ENCODE results near the gene DTX3.
"Not testable (repeated sequence)": the region's sequence is repeated elsewhere in the genome, so short reads cannot be mapped to it uniquely, and the experiment has no call there.

Gene DTX3

GRCh38 chr12:57604454-57604991 lies at the start of gene DTX3:
Gene DTX3 (plus strand): TSS chr12:57604824. CDS start chr12:57606518, 1,694 bp downstream.
- no peak within 1 kb of the TSS for H3K27ac ChIP-seq
- no peak for TF ChIP-seq CTCF (conservative IDR thresholded peaks at IDR 0.05)
- no peak for TF ChIP-seq ZFX (IDR thresholded peaks at IDR 0.05)

DNA sequence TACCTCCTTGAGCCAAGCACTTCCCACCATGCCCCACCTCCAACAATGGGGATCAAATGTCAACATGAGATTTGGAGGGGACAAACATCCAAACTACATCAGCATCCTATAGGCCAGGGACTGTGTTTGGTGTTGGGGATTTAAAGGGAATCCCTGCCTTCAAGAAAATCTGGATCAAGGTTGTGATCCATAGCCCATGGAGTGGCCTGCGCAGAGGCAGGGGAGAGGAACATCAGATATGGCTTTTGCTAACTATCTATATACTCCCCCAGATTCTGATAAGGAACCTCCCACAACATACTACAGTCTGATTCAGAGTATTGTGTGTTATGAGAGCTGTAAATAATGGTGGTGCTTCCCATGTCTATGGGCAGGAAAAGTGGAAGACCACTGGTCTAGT lies 49.7 kb upstream of the DTX3 start:
- no peak for TF ChIP-seq CTCF (conservative IDR thresholded peaks at IDR 0.05)
- TF ChIP-seq ZFX (IDR thresholded peaks at IDR 0.05): no peak

DNA sequence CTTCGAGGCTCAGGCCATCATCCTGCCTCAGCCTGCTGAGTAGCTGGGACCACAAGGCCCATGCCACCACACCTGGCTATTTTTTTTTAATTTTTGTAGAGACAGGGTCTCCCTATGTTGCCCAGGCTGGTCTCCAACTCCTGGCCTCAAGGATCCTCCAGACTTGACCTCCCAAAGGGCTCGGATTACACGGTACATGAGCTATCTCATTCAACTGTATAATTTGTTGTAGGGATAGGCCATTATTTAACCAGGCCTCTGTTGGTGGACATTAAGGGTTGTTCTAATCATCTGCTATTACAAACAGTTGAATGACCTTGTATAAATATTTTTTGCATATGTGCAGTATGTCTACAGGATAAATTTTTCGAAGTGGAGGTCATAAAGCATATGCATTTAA lies 45.8 kb upstream of the DTX3 start:
- H3K27ac ChIP-seq: no peak overlapping the region
- TF ChIP-seq CTCF (conservative IDR thresholded peaks at IDR 0.05) (no peak), ZFX (IDR thresholded peaks at IDR 0.05) (no peak)

More for the DNA sequence above, 49.7 kb upstream of the DTX3 start:
- H3K27ac ChIP-seq: no peak overlapping the region

- TF ChIP-seq ZFX (IDR thresholded peaks at IDR 0.05) (no peak), CTCF (conservative IDR thresholded peaks at IDR 0.05) (no peak)
- no peak overlapping the region for H3K27ac ChIP-seq
Observed at GRCh38 chr12:57560516-57560915, 44.1 kb upstream of the DTX3 start.

DNA sequence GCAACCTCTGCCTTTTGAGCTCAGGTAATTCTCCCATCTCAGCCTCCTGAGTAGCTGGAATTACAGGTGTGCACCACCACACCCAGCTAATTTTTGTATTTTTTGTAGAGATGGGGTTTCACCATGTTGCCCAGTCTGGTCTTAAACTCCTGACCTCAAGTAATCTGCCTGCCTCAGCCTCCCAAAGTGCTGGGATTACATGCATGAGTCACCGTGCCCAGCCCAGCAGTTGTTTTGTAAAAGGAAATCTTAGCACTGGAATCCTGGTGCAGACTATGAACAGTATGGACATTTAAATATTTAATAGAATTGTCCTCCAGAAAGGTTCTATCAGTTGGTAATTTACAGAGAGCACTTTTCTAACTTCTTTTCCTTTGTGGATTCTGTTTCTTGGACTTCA lies 43.5 kb upstream of the DTX3 start:
- not testable (repeated sequence) for H3K27ac ChIP-seq

DNA sequence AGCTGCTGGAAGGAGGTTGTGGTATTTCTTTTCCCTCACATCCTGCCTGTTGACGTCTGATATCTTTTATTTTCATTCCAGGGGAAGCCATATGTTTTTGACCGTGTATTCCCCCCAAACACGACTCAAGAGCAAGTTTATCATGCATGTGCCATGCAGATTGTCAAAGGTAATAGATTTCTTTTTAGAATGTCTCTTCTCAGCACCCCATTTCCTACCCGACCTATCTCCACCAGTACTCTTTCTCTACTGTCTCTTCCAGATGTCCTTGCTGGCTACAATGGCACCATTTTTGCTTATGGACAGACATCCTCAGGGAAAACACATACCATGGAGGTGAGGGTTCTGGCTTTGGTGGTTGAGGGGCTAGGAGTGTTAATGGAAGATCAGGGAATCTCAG lies 41.3 kb upstream of the DTX3 start:
- H3K27ac ChIP-seq: no peak overlapping the region
- TF ChIP-seq ZFX (IDR thresholded peaks at IDR 0.05): no peak
- TF ChIP-seq CTCF (conservative IDR thresholded peaks at IDR 0.05): no peak

GRCh38 chr12:57564178-57564740 lies 40.4 kb upstream of the DTX3 start:
- TF ChIP-seq ZFX (IDR thresholded peaks at IDR 0.05) (no peak), CTCF (conservative IDR thresholded peaks at IDR 0.05) (no peak)
- H3K27ac ChIP-seq: no peak overlapping the region

GRCh38 chr12:57568838-57569237 lies 35.8 kb upstream of the DTX3 start:
- TF ChIP-seq CTCF (conservative IDR thresholded peaks at IDR 0.05) (no peak), ZFX (IDR thresholded peaks at IDR 0.05) (no peak)

More at GRCh38 chr12:57568838-57569237, 35.8 kb upstream of the DTX3 start:
- H3K27ac ChIP-seq: no peak overlapping the region

Measured in C4-2B (cell line).